ENCODE data around the gene TAP1.
"Not testable (repeated sequence)": the region's sequence is repeated elsewhere in the genome, so short reads cannot be mapped to it uniquely, and the experiment has no call there.

Gene TAP1

GRCh38 chr6:32853541-32854375, at the start of gene TAP1, which contains the start of gene PSMB9:
Gene TAP1, minus strand, starts transcription at chr6:32853704. Its CDS starts 68 bp downstream, at chr6:32853636.
Gene PSMB9, plus strand, starts transcription at chr6:32854192. Its CDS starts 38 bp downstream, at chr6:32854230.
- DNase-seq: peak; percentile 90

GRCh38 chr6:32895006-32895345, 41.5 kb upstream of the TAP1 start:
- no peak for DNase-seq

GRCh38 chr6:32894085-32895005, 40.8 kb upstream of the TAP1 start:
- DNase-seq: peak; percentile 91

GRCh38 chr6:32890831-32891230, 37.3 kb upstream of the TAP1 start:
- no peak for DNase-seq

DNA sequence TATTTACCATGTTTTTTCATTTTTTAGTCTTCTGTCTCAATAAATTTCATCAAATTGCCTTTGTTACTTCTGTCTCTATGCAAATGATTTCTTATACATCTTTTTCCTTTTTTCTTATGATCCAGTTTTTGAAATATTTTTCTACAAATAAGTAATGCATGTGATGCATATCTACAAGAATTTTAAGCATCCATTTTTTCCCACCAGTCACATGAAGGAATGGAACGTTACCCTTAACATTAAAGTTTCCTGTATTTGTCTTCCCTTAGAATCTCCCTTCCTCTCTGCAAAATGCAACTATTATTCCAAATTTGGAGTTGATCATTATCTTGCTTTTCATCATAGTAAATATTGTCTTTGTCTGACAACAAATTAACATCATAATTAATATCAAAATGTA, 36.0 kb upstream of the TAP1 start:
- no peak for DNase-seq

DNA sequence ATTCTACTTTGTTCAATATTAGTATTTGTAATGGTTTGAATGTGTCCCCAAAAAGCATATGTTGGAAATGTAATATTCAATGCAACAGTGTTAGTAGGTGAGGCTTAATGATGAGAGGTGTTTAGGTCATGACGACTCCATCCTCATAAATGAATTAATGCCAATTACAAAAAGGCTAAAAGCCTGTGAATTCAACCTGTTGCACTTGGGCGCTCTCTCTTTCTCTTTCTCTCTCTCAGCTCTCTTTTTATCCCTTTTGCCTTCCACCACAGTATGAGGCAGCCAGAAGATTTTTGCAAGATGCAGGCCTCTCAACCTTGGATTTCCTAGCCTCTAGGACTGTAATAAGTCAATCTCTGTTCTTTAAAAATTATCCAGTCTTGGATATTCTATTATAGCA, 35.1 kb upstream of the TAP1 start:
- DNase-seq: no peak

GRCh38 chr6:32887616-32888015, 34.1 kb upstream of the TAP1 start:
- no peak for DNase-seq

DNA sequence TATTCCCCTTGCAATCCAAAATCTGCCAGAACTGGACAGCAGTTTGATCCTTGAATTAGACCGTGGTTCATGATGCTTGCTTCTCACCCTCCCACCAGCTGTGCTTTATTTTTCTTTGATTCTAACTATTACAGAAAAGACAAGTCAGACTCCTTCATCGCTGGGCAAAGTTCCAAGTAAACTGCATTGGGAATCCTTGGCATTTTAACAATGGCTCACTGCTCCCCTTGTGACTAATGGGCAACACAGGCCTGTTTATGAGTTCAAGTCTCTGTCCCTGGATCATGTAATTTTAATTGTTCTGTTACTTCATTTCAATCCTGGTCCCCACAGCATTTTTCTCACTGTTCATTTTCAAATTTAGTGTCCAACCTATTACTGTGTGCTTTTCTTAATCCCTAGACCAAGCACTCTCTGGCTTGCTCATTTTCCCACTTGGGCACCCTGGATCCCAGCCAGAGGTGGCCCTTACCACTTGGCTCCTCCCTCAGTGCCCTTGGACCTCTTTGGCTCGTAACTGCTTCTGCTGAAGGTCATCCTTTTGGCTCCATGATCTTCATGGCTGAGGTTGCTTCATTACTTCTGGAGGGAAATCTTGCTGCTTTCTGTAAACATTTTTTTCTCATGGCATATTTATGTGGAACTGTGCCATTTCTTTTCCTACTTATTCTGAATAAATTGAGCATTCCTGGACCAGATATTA, 33.3 kb upstream of the TAP1 start:
- DNase-seq: no peak

- DNase-seq: no peak
These were observed 32.3 kb upstream of the TAP1 start for GRCh38 chr6:32885698-32886286.

- no peak for DNase-seq
These were observed 30.3 kb upstream of the TAP1 start for GRCh38 chr6:32883789-32884188.

GRCh38 chr6:32882879-32883250, 29.4 kb upstream of the TAP1 start:
- no peak for DNase-seq

DNA sequence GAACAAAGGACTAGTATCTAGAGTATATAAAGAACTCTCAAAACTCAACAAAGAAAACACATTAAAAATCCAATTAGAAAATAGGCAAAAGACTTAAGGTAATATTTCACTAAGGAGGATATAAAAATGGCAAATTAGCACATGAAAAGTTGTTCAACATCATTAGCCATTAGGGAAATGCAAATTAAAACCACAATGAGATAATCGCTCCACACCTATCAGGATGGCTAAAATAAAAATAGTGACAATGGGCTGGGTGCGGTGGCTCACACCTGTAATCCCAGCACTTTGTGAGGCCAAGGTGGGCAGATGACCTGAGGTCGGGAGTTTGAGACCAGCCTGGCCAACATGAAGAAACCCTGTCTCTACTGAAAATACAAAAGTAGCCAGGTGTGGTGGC, 27.5 kb upstream of the TAP1 start:
- DNase-seq: not testable (repeated sequence)

GRCh38 chr6:32879691-32880090, 26.2 kb upstream of the TAP1 start:
- DNase-seq: no peak

GRCh38 chr6:32876603-32877002, 23.1 kb upstream of the TAP1 start:
- DNase-seq: no peak

DNA sequence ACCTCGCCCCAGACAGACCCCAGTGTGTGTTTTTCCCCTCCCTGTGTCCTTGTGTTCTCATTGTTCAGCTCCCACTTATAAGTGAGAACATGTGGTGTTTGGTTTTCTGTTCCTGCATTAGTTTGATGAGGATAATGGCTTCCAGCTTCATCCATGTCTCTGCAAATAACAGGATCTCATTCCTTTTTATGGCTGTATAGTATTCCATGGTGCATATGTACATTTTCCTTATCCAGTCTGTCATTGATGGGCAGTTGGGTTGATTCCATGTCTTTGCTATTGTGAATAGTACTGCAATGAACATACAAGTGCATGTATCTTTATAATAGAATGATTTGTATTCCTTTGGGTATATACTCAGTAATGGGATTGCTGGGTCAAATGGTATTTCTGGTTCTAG, 20.4 kb upstream of the TAP1 start:
- DNase-seq: not testable (repeated sequence)

DNA sequence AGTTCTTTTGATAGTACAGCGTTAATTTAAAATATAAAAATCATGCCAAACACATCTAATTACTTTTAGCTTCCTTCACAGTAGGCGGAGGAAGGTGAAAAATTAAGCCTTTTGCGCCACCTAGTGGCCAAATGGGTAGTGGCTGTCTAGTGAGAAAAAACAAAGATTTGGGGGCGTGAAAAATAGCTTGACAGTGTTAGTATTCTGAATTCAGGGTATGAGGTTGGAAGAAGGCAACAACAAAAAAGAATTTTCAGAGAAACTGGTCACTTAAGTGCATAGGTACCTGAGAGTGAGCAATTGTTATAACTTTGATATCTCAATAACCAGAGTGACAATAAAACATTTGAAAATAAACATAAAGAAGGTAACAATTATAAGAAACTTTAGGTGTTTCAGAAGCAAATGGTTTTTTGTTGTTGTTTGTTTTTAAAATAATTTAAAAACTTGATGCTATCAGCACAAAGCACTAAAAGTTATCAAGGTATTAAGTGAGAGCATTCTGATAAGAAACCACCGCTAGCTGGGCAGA, 14.8 kb upstream of the TAP1 start:
- peak; percentile 88 for DNase-seq

DNA sequence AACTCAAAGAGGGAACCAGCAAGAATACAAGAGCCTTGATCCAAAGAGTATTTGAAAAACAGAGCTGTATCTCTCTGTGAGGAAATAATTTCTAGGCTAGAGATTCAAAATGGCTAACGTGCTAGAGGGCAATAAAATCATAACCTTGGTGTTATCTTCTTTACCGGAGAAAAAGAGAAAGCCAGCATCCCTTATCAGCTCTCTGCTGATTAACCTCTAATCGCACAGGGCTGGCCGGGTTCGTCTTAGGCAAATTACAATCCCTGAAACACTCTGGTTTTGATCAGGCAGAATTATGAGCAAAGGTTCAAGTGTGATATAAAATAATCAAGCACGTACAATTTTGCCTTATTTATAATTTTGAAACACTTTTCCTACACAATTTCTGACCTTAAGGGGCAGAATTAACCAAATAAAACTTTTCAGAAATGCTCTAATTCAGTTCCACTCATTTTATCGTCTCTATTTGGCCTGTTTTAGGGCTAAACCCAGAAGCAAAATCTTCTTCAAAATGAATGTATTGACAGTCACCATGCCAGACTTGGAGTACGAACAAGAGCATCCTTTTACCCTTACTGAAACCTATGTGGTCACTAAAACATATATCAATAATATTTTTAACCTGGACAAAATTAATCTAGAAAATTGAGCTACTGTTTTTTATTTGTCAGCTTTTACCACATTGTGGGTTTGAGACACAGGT, 14.2 kb upstream of the TAP1 start:
- no peak for DNase-seq

- DNase-seq: no peak
These were observed 13.5 kb upstream of the TAP1 start for GRCh38 chr6:32867022-32867477.

GRCh38 chr6:32865724-32866443, 12.4 kb upstream of the TAP1 start:
- no peak for DNase-seq

GRCh38 chr6:32862725-32863124, 9.2 kb upstream of the TAP1 start:
- DNase-seq: no peak

- DNase-seq: no peak
These were observed 7.2 kb upstream of the TAP1 start for GRCh38 chr6:32860674-32861073.
